Omental fat pad (tissue), 4 donors: ENCODE results near the gene ARMCX5. TPM values are rescaled to one million over a fixed set of nuclear protein-coding genes. Genes with fewer than 3 reads are reported as not detected.

Source experiments
- ATAC-seq: fragments of 150-250 bp; one replicate; pipeline ENCODE4 v1.9.1; 2016; ENCODE audit warnings: mild to moderate bottlenecking, moderate library complexity; ENCODE audit not compliant: low FRiP score
- DNase-seq: peaks from one replicate; pipeline ENCODE4 v3.0.0-alpha.2; 2019; ENCODE audit warnings: low spot score
- CTCF ChIP-seq, 3 donors: fragments of 450-650 bp; IDR thresholded peaks; one replicate each; pipeline ENCODE4 v1.5.1; 2016 to 2017; ENCODE audit warnings: antibody characterized with exemption in 3 of 3, mild to moderate bottlenecking in 3 of 3, moderate library complexity in 2 of 3
- total RNA-seq, 4 donors: library from RNA; depleted of rRNA; stranded (reverse); fragments of >200 nt; gene quantifications; one replicate each; pipeline ENCODE4 v1.1.0, GENCODE V29; 2016

Gene ARMCX5
- total RNA-seq, 4 donors from 2014 or later, result 8.4 to 16.6 (median 9.4) TPM

- no peak for DNase-seq
- no peak for TF ChIP-seq CTCF (IDR thresholded peaks at IDR 0.05)
- ATAC-seq, result peak; percentile 87
Observed at GRCh38 chrX:102651242-102652011, 52.1 kb downstream of the ARMCX5 start, which contains the start of gene GPRASP1. Gene GPRASP1 (plus strand): TSS chrX:102651483. CDS start chrX:102653914, 2,431 bp downstream.

- TF ChIP-seq CTCF (IDR thresholded peaks at IDR 0.05), result no peak
- DNase-seq (no peak), ATAC-seq (peak; percentile 24)
Observed at GRCh38 chrX:102652031-102652688, 52.8 kb downstream of the ARMCX5 start.

Other genes starting within 250 kb of the ARMCX5 start
- gene NXF2B, start 159.5 kb upstream of the ARMCX5 start, total RNA-seq, result not detected
- gene TCP11X2, start 127.7 kb upstream of the ARMCX5 start, total RNA-seq, result not detected
- gene TMSB15A, start 82.8 kb upstream of the ARMCX5 start, total RNA-seq, result not detected
- 1 to 10 TPM; 4.1 to 9.1 (median 6.7) TPM for gene GPRASP1, start 52.0 kb downstream of the ARMCX5 start, total RNA-seq
- 10 to 100 TPM in 2 of 4 donors, 1 to 10 TPM in 2; 3.5 to 14.0 (median 10.6) TPM for gene GPRASP2, start 112.9 kb downstream of the ARMCX5 start, total RNA-seq
- gene GPRASP3, start 121.2 kb downstream of the ARMCX5 start, total RNA-seq, result 1 to 10 TPM; 1.3 to 5.7 (median 3.3) TPM